Activated naive CD8-positive, alpha-beta T cell treated with anti-CD3 and anti-CD28 coated beads, Interleukin-2, amount 50 U/mL, for 24 hours (primary cell): Measurements from ENCODE around the gene UBASH3A.

Source experiments
- ATAC-seq: fragments of 150-1000 bp; cut with Tn5 transposase; one replicate; pipeline ENCODE4 v1.10.0; 2021
- DNase-seq: peaks from one replicate; pipeline ENCODE4 v3.0.0; 2021
- H3K27ac Mint-ChIP-seq: one replicate; pipeline ENCODE4 v1.8.0; 2021; ENCODE audit warnings: mild to moderate bottlenecking, mixed read lengths
- H3K27me3 Mint-ChIP-seq: one replicate; pipeline ENCODE4 v1.8.0; 2021; ENCODE audit warnings: mixed read lengths
- H3K36me3 Mint-ChIP-seq: one replicate; pipeline ENCODE4 v1.8.0; 2021; ENCODE audit warnings: low read depth, mixed read lengths
- H3K4me1 Mint-ChIP-seq: one replicate; pipeline ENCODE4 v1.8.0; 2021; ENCODE audit warnings: mixed read lengths
- H3K4me3 Mint-ChIP-seq: one replicate; pipeline ENCODE4 v1.8.0; 2021; ENCODE audit warnings: mild to moderate bottlenecking, moderate library complexity, mixed read lengths
- H3K9me3 Mint-ChIP-seq: one replicate; pipeline ENCODE4 v1.8.0; 2021; ENCODE audit warnings: mixed read lengths

UBASH3A gene

GRCh38 chr21:42484966-42485365 is 81.3 kb downstream of the UBASH3A start:
- Mint-ChIP-seq H3K4me3 (no peak overlapping the region), H3K27me3 (peaks cover 3% of the 10 kb centered on the region), H3K4me1 (no peaks in the 10 kb centered on the region), H3K27ac (no peak overlapping the region), H3K9me3 (no peaks in the 10 kb centered on the region), H3K36me3 (no peaks in the 10 kb centered on the region)
- ATAC-seq, result no peak
- no peak for DNase-seq

- H3K4me3 Mint-ChIP-seq, result no peak overlapping the region
- DNase-seq (no peak), ATAC-seq (no peak)
- peaks cover 3% of the 10 kb centered on the region for H3K27me3 Mint-ChIP-seq
- no peaks in the 10 kb centered on the region for H3K9me3 Mint-ChIP-seq
- no peaks in the 10 kb centered on the region for H3K36me3 Mint-ChIP-seq
- no peaks in the 10 kb centered on the region for H3K4me1 Mint-ChIP-seq
- H3K27ac Mint-ChIP-seq, result no peak overlapping the region
Measured at GRCh38 chr21:42486072-42486471, 82.4 kb downstream of the UBASH3A start.

GRCh38 chr21:42486531-42486930 is 82.8 kb downstream of the UBASH3A start:
- peak; percentile 40 for ATAC-seq
- Mint-ChIP-seq H3K4me3 (no peak overlapping the region), H3K9me3 (no peaks in the 10 kb centered on the region), H3K4me1 (no peaks in the 10 kb centered on the region), H3K36me3 (no peaks in the 10 kb centered on the region), H3K27me3 (peaks cover 3% of the 10 kb centered on the region), H3K27ac (no peak overlapping the region)
- no peak for DNase-seq

GRCh38 chr21:42489006-42489563 is 85.4 kb downstream of the UBASH3A start:
- no peaks in the 10 kb centered on the region for H3K9me3 Mint-ChIP-seq
- no peak overlapping the region for H3K4me3 Mint-ChIP-seq
- H3K27me3 Mint-ChIP-seq, result peaks cover 3% of the 10 kb centered on the region
- H3K4me1 Mint-ChIP-seq, result no peaks in the 10 kb centered on the region
- no peak overlapping the region for H3K27ac Mint-ChIP-seq
- no peak for ATAC-seq
- no peaks in the 10 kb centered on the region for H3K36me3 Mint-ChIP-seq
- DNase-seq, result no peak

- DNase-seq, result no peak
- Mint-ChIP-seq H3K27me3 (peaks cover 3% of the 10 kb centered on the region), H3K36me3 (no peaks in the 10 kb centered on the region), H3K9me3 (no peaks in the 10 kb centered on the region), H3K4me1 (no peaks in the 10 kb centered on the region), H3K27ac (no peak overlapping the region), H3K4me3 (no peak overlapping the region)
- ATAC-seq, result no peak
Measured at GRCh38 chr21:42489991-42490390, 86.3 kb downstream of the UBASH3A start.

GRCh38 chr21:42490720-42491119 is 87.0 kb downstream of the UBASH3A start:
- Mint-ChIP-seq H3K4me1 (peaks cover 3% of the 10 kb centered on the region), H3K4me3 (no peak overlapping the region), H3K9me3 (no peaks in the 10 kb centered on the region), H3K27ac (no peak overlapping the region), H3K36me3 (no peaks in the 10 kb centered on the region), H3K27me3 (peaks cover 3% of the 10 kb centered on the region)
- ATAC-seq (no peak), DNase-seq (no peak)

- Mint-ChIP-seq H3K9me3 (no peaks in the 10 kb centered on the region), H3K4me3 (no peak overlapping the region), H3K4me1 (peaks cover 7% of the 10 kb centered on the region), H3K27me3 (peaks cover 3% of the 10 kb centered on the region), H3K27ac (no peak overlapping the region), H3K36me3 (no peaks in the 10 kb centered on the region)
- ATAC-seq, result no peak
- DNase-seq, result no peak
Measured at GRCh38 chr21:42491328-42491727, 87.6 kb downstream of the UBASH3A start.

GRCh38 chr21:42492201-42492600 is 88.5 kb downstream of the UBASH3A start:
- DNase-seq (no peak), ATAC-seq (no peak)
- Mint-ChIP-seq H3K27ac (no peak overlapping the region), H3K27me3 (no peaks in the 10 kb centered on the region), H3K36me3 (no peaks in the 10 kb centered on the region), H3K4me3 (no peak overlapping the region), H3K4me1 (peaks cover 12% of the 10 kb centered on the region), H3K9me3 (no peaks in the 10 kb centered on the region)

- DNase-seq (no peak), ATAC-seq (no peak)
- Mint-ChIP-seq H3K36me3 (no peaks in the 10 kb centered on the region), H3K4me3 (no peak overlapping the region), H3K27ac (no peak overlapping the region), H3K27me3 (no peaks in the 10 kb centered on the region), H3K4me1 (peaks cover 13% of the 10 kb centered on the region), H3K9me3 (no peaks in the 10 kb centered on the region)
Measured at GRCh38 chr21:42493109-42494060, 89.7 kb downstream of the UBASH3A start.

GRCh38 chr21:42495027-42495426 is 91.3 kb downstream of the UBASH3A start:
- ATAC-seq (no peak), DNase-seq (no peak)
- Mint-ChIP-seq H3K36me3 (no peaks in the 10 kb centered on the region), H3K27ac (no peak overlapping the region), H3K4me3 (no peak overlapping the region), H3K9me3 (no peaks in the 10 kb centered on the region), H3K4me1 (peaks cover 13% of the 10 kb centered on the region), H3K27me3 (no peaks in the 10 kb centered on the region)

- H3K9me3 Mint-ChIP-seq, result no peaks in the 10 kb centered on the region
- peak overlapping the region; percentile 87 for H3K4me3 Mint-ChIP-seq
- no peaks in the 10 kb centered on the region for H3K36me3 Mint-ChIP-seq
- H3K27me3 Mint-ChIP-seq, result no peaks in the 10 kb centered on the region
- ATAC-seq (no peak), DNase-seq (no peak)
- peaks cover 13% of the 10 kb centered on the region for H3K4me1 Mint-ChIP-seq
- peak overlapping the region; percentile 73 for H3K27ac Mint-ChIP-seq
Measured at GRCh38 chr21:42495765-42496119, 92.0 kb downstream of the UBASH3A start.

- H3K4me3 Mint-ChIP-seq, result peak within 1 kb of the TSS; percentile 87
- peak within 1 kb of the TSS; percentile 83 for H3K27ac Mint-ChIP-seq
- peaks cover 13% of the 10 kb centered on the region for H3K4me1 Mint-ChIP-seq
- ATAC-seq (peak; percentile 99), DNase-seq (peak; percentile 99)
- H3K9me3 Mint-ChIP-seq, result no peaks in the 10 kb centered on the region
- H3K27me3 Mint-ChIP-seq, result no peaks in the 10 kb centered on the region
- no peaks in the 10 kb centered on the region for H3K36me3 Mint-ChIP-seq
Measured at GRCh38 chr21:42496120-42496838, 92.6 kb downstream of the UBASH3A start, which contains the start of gene RSPH1. RSPH1 (minus strand) TSS chr21:42496224; CDS start chr21:42496186, 38 bp downstream.

GRCh38 chr21:42496839-42497202 is 93.1 kb downstream of the UBASH3A start:
- H3K4me3 Mint-ChIP-seq, result peak overlapping the region; percentile 87
- H3K27me3 Mint-ChIP-seq, result no peaks in the 10 kb centered on the region
- H3K27ac Mint-ChIP-seq, result peak overlapping the region; percentile 83
- no peaks in the 10 kb centered on the region for H3K36me3 Mint-ChIP-seq
- DNase-seq (no peak), ATAC-seq (no peak)
- H3K9me3 Mint-ChIP-seq, result no peaks in the 10 kb centered on the region
- H3K4me1 Mint-ChIP-seq, result peaks cover 13% of the 10 kb centered on the region
